RWPE1 (cell line): ENCODE results near the gene SLC25A12.

Experiments used
- CTCF ChIA-PET: fragments of 350-600 bp; sonication (Branson Sonifier 250); formaldehyde crosslinking; extraction: SDS; loops from one replicate; lab custom pipeline; 2021; lab: Yijun Ruan, JAX
- POLR2A ChIA-PET: fragments of 400-600 bp; formaldehyde crosslinking; extraction: SDS; loops from one replicate; lab custom pipeline; 2020; ENCODE audit warnings: antibody characterized with exemption; ENCODE audit not compliant: low non-redundant PET; lab: Yijun Ruan, JAX
- DNase-seq: peaks from one replicate; pipeline ENCODE4 v3.0.0; 2012; ENCODE audit warnings: low spot score
- H3K27ac ChIP-seq: fragments of 450-650 bp; 2 replicates; pipeline ENCODE4 v1.5.1; 2017
- TF ChIP-seq, protein P1 (sequence below): fragments of 450-650 bp; conservative IDR thresholded peaks from 2 replicates; pipeline ENCODE4 v1.5.1; 2017; ENCODE audit warnings: low read depth, mild to moderate bottlenecking

The SLC25A12 gene

DNA sequence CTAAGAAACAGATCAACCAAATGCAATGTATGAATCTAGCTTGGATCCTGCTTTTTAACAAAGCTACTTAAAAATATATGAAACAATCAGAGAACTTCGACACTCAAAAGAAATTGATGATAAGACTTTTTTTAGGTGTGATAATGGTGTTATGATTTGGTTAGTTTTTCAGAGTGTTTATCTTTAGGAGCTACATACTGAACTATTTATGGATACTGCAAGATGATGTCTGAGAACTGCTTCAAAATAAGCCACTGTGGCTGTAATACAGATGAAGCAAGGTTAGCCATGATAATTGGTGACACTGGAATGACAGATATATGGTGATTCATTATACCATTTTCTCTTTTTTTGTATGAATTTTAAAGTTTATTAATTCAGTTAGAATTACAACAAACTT, 14.2 kb downstream of the SLC25A12 start:
- ChIA-PET POLR2A (no interaction called here), CTCF (no interaction called here)
- TF ChIP-seq, protein P1, sequence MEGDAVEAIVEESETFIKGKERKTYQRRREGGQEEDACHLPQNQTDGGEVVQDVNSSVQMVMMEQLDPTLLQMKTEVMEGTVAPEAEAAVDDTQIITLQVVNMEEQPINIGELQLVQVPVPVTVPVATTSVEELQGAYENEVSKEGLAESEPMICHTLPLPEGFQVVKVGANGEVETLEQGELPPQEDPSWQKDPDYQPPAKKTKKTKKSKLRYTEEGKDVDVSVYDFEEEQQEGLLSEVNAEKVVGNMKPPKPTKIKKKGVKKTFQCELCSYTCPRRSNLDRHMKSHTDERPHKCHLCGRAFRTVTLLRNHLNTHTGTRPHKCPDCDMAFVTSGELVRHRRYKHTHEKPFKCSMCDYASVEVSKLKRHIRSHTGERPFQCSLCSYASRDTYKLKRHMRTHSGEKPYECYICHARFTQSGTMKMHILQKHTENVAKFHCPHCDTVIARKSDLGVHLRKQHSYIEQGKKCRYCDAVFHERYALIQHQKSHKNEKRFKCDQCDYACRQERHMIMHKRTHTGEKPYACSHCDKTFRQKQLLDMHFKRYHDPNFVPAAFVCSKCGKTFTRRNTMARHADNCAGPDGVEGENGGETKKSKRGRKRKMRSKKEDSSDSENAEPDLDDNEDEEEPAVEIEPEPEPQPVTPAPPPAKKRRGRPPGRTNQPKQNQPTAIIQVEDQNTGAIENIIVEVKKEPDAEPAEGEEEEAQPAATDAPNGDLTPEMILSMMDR = no peak
- no peak for DNase-seq
- 0 out of 2 replicates have a peak overlapping the region, but pooled peaks have one; percentile 38 for H3K27ac ChIP-seq

DNA sequence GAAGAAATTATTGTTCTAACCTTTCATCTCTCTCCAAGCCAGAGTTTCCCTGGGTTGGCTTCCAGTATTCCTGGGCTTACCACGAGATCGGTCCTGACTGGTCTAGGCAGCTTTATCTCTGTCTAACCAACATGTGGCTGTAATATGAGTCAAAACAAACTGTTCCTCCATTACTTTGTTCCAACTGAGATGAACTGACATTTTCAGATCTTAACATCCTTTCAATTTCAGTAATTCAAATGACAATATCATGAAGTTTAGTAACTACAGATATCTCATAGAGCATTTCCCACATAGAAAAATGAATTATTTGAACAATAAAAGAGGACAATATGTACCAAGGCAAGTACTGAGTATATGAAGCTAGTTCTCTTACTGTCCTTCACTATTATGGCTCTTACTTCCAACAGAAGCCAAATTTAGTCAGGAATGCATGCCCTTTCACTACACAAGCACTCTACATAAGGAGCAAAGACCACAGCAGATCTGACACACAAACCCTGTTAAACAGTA, 15.5 kb downstream of the SLC25A12 start:
- ChIA-PET CTCF (no interaction called here), POLR2A (no interaction called here)
- DNase-seq = peak; percentile 36
- TF ChIP-seq, protein P1 = no peak
- no peak overlapping the region for H3K27ac ChIP-seq

DNA sequence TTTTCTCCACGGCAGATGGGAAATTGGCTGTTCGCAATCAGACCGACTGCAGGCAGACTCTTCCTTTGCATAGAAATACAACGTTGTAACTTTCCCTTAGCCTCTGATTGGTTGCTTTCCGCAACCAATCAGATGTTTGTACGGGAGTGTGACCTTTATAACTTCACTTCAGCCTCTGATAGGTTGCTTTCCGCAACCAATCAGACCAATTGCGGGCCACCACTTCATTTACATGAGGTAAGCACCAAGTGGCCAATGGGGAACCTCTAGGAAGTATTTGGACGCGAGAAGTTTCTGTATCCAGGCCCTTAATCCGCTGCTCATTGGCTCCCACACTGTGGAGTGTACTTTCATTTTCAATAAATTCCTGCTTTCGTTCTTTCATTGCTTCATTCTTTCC, 19.1 kb downstream of the SLC25A12 start:
- DNase-seq = no peak
- H3K27ac ChIP-seq = no peak overlapping the region
- TF ChIP-seq, protein P1 = no peak
- ChIA-PET POLR2A (no interaction called here), CTCF (interaction anchor here (0.6 kb wide), 1 partner anchor 8 kb away, joined by 3 read pairs; no protein-coding TSS in a partner anchor)

DNA sequence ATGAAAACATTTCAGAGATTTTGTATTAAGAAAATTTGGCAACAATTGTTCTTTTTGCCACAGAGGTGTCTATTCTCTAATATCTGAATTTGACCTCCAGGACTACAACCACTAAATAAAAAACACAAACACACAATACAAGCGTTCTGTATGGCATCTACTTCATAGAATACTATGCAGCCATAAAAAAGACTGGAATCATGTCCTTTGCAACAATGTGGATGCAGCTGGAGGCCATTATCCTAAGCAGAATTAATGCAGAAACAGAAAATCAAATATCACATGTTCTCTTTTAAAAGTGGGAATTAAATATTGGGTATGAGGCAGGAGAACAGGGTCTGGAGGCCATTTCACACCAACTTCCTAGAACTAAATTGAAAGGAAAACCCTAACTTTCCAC, 19.5 kb downstream of the SLC25A12 start:
- no peak overlapping the region for H3K27ac ChIP-seq
- CTCF ChIA-PET = no interaction called here
- TF ChIP-seq, protein P1 = no peak
- no peak for DNase-seq
- POLR2A ChIA-PET = no interaction called here

DNA sequence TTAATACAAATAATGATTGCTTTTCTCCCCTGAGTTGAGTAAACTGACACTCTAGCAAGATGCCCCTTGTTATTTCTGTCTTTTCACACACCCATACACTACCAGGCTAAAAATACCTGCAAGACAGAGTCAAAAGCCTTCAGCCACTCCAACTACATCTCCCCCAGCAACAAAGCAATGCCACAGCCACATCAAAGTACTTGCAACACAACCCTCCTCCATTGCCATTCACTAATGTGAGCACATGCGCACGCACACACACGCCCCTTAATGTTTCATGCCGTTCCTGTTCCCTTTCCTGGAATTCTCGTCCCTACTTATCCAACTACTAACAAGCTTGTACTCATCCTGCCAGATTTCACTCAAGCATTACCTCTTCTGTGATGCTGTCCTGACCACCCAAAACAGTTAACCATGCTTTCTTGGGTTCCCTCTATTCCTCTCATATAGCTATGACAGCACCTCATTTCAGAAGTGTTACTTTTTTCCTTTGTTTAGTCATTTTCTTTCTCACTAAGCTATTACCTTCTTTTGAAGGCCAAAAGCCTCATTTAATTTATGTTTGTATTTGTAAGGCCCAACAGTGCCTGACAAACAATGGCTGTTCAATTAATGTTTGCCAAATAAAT, 29.6 kb downstream of the SLC25A12 start:
- no peak for DNase-seq
- H3K27ac ChIP-seq = no peak overlapping the region
- POLR2A ChIA-PET = no interaction called here
- TF ChIP-seq, protein P1 = no peak
- CTCF ChIA-PET = interaction anchor here (0.6 kb wide), 1 partner anchor 345 kb away, joined by 3 read pairs; no protein-coding TSS in a partner anchor

DNA sequence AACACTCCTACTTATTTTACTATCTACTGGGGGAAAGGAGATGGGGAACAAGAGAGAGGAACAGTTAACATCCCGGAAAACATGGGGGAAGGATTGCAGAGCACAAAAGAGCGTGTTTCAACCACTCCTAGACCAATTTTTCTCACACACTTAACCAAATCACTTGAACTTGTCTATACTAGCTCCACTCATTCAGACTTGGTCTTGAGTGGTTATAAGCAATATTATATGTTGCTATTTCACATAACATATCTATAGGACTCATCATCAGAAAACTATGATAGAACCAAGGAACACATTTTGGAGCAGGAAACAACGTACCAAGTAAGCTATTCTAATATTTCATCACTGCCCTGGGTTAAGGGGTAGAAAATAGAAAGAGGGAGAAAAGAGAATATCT, 31.5 kb downstream of the SLC25A12 start:
- TF ChIP-seq, protein P1 = no peak
- H3K27ac ChIP-seq = no peak overlapping the region
- no peak for DNase-seq
- POLR2A ChIA-PET = no interaction called here
- CTCF ChIA-PET = no interaction called here
